ENCODE data around the gene MVB12B. TPM values are rescaled to one million over a fixed set of nuclear protein-coding genes. Genes with fewer than 3 reads are reported as not detected.
A peak's percentile ranks its signal among the peaks of the same experiment; 100 is the strongest.

The MVB12B gene
- total RNA-seq, 1 donor from 2014 or later: 13.1 TPM

DNA sequence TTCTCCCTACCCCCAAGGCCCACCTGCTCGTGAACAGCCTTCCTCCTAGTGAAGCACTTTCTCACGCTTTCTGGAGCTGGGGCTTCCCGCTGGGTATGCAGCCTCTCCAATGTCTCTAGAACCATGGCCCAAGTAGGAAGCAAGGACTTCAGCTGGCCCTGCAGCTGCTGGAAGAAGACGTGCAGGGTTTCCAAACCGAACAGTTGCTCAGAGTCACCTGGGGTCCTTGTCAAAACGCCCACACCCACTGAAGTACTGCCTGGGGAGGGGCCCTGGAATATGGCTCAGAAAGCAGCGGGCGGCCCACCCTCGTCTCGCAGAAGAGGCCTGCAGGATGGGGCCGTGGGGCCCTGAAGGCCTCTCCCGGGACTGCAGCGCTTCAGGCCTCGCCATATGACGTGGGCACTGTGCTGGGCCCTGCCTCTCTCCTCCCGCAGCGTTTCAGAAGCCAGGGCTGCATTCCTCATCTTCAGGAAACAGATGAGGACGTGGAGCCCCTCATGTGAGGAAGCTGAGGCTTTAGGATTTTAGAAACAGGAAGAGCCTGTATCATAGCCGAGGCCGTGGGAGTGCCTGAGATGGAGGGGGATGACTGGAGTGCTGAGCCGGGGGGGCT is 171.1 kb downstream of the MVB12B start:
- Mint-ChIP-seq H3K9me3 (ENCODE audit: low read depth) (no peaks in the 10 kb centered on the region), H3K4me3 (ENCODE audit: unreplicated experiment) (no peak overlapping the region), H3K27me3 (ENCODE audit: low read depth) (no peaks in the 10 kb centered on the region), H3K36me3 (ENCODE audit: low read depth) (peaks cover 2% of the 10 kb centered on the region), H3K4me1 (ENCODE audit: low read depth) (peaks cover 16% of the 10 kb centered on the region), H3K27ac (ENCODE audit: unreplicated experiment) (no peak overlapping the region)
- TF ChIP-seq, protein P1, sequence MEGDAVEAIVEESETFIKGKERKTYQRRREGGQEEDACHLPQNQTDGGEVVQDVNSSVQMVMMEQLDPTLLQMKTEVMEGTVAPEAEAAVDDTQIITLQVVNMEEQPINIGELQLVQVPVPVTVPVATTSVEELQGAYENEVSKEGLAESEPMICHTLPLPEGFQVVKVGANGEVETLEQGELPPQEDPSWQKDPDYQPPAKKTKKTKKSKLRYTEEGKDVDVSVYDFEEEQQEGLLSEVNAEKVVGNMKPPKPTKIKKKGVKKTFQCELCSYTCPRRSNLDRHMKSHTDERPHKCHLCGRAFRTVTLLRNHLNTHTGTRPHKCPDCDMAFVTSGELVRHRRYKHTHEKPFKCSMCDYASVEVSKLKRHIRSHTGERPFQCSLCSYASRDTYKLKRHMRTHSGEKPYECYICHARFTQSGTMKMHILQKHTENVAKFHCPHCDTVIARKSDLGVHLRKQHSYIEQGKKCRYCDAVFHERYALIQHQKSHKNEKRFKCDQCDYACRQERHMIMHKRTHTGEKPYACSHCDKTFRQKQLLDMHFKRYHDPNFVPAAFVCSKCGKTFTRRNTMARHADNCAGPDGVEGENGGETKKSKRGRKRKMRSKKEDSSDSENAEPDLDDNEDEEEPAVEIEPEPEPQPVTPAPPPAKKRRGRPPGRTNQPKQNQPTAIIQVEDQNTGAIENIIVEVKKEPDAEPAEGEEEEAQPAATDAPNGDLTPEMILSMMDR (IDR thresholded peaks at IDR 0.05): no peak
- peak; percentile 68 for DNase-seq (ENCODE audit: low spot score)

- Mint-ChIP-seq H3K27ac (ENCODE audit: unreplicated experiment) (no peak overlapping the region), H3K27me3 (ENCODE audit: low read depth) (no peaks in the 10 kb centered on the region), H3K4me1 (ENCODE audit: low read depth) (peaks cover 22% of the 10 kb centered on the region), H3K9me3 (ENCODE audit: low read depth) (no peaks in the 10 kb centered on the region), H3K4me3 (ENCODE audit: unreplicated experiment) (no peak overlapping the region), H3K36me3 (ENCODE audit: low read depth) (peaks cover 2% of the 10 kb centered on the region)
- DNase-seq (ENCODE audit: low spot score): peak; percentile 75
- TF ChIP-seq, protein P1 (IDR thresholded peaks at IDR 0.05): no peak
These were observed 171.7 kb downstream of the MVB12B start for GRCh38 chr9:126498331-126498730.

GRCh38 chr9:126499005-126499910 is 172.6 kb downstream of the MVB12B start:
- Mint-ChIP-seq H3K27ac (ENCODE audit: unreplicated experiment) (no peak overlapping the region), H3K36me3 (ENCODE audit: low read depth) (no peaks in the 10 kb centered on the region), H3K4me3 (ENCODE audit: unreplicated experiment) (peak overlapping the region; percentile 75), H3K9me3 (ENCODE audit: low read depth) (no peaks in the 10 kb centered on the region), H3K27me3 (ENCODE audit: low read depth) (no peaks in the 10 kb centered on the region), H3K4me1 (ENCODE audit: low read depth) (peaks cover 24% of the 10 kb centered on the region)
- peak; percentile 62 for DNase-seq (ENCODE audit: low spot score)
- TF ChIP-seq, protein P1 (IDR thresholded peaks at IDR 0.05): peak; percentile 100

DNA sequence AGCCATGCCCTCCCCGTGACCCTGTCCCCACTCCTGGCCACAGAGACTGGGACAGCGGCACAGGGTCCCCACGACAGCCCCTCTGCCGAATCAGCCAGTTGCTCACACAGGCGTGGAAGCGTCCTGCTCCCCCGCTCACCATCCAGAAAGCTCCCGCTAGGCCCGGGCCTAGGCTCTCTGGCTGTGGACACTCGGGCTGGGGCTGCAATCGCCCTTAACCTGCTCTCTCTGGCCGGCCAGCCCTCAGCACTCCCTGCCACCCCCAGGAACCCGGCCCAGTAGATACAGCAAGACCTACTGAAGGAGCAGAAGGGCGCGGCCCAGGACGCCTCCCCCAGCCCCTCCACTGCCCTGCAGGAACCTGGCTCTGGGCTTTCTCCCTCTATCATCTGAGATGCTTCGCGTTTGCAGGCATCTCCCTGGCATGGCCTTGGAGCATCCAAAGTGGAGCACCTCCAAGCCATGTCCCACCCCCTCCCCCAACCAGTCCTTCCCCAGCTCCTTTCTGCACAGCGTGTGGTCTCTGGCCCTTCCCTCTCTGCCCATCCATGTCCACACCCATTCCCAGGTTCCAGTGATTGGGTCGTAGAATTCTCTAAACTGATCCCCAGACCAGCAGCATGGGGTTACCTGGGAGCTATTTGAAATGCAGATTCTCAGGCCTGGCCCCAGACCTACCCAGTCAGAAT is 173.4 kb downstream of the MVB12B start:
- DNase-seq (ENCODE audit: low spot score): peak; percentile 86
- H3K4me3 Mint-ChIP-seq (ENCODE audit: unreplicated experiment): peak overlapping the region; percentile 55
- H3K9me3 Mint-ChIP-seq (ENCODE audit: low read depth): no peaks in the 10 kb centered on the region
- no peak overlapping the region for H3K27ac Mint-ChIP-seq (ENCODE audit: unreplicated experiment)
- no peaks in the 10 kb centered on the region for H3K36me3 Mint-ChIP-seq (ENCODE audit: low read depth)
- TF ChIP-seq, protein P1 (IDR thresholded peaks at IDR 0.05): no peak
- H3K4me1 Mint-ChIP-seq (ENCODE audit: low read depth): peaks cover 24% of the 10 kb centered on the region
- no peaks in the 10 kb centered on the region for H3K27me3 Mint-ChIP-seq (ENCODE audit: low read depth)
